MCF 10A (cell line): ENCODE results near the gene ARHGAP44. TPM values are rescaled to one million over a fixed set of nuclear protein-coding genes. Genes with fewer than 3 reads are reported as not detected.

Experiments
- BruUV-seq: library from RNA; stranded (reverse); fragments of 400-500 nt; replicated peaks from 2 replicates; lab custom pipeline; 2021; lab: Mats Ljungman, UMichigan
- CTCF ChIA-PET: fragments of 300-600 bp; sonication (Branson Sonifier 250); formaldehyde crosslinking; extraction: SDS; loops from one replicate; lab custom pipeline; 2021; ENCODE audit warnings: antibody characterized with exemption, inconsistent platforms; lab: Yijun Ruan, JAX
- POLR2A ChIA-PET: fragments of 300-600, 350-650 bp; sonication (Branson Sonifier 250); formaldehyde crosslinking; extraction: SDS; loops from one replicate; lab custom pipeline; 2020; ENCODE audit warnings: antibody characterized with exemption, inconsistent platforms; lab: Yijun Ruan, JAX
- DNase-seq: peaks from one replicate; pipeline ENCODE4 v3.0.0-alpha.2; 2018; ENCODE audit not compliant: unreplicated experiment
- H3K27ac Mint-ChIP-seq: one replicate; pipeline ENCODE4 v1.8.0; 2022; ENCODE audit warnings: mild to moderate bottlenecking, low read depth, mixed read lengths; ENCODE audit not compliant: unreplicated experiment
- H3K27me3 Mint-ChIP-seq: one replicate; pipeline ENCODE4 v1.8.0; 2022; ENCODE audit warnings: mixed read lengths; ENCODE audit not compliant: insufficient read depth, unreplicated experiment
- H3K36me3 Mint-ChIP-seq: one replicate; pipeline ENCODE4 v1.8.0; 2022; ENCODE audit warnings: mild to moderate bottlenecking, moderate library complexity, mixed read lengths; ENCODE audit not compliant: insufficient read depth, unreplicated experiment
- H3K4me1 Mint-ChIP-seq: one replicate; pipeline ENCODE4 v1.8.0; 2022; ENCODE audit warnings: mixed read lengths; ENCODE audit not compliant: insufficient read depth, unreplicated experiment
- H3K4me3 Mint-ChIP-seq: one replicate; pipeline ENCODE4 v1.8.0; 2022; ENCODE audit warnings: mild to moderate bottlenecking, moderate library complexity, mixed read lengths; ENCODE audit not compliant: unreplicated experiment
- H3K9me3 Mint-ChIP-seq: one replicate; pipeline ENCODE4 v1.8.0; 2022; ENCODE audit warnings: mixed read lengths; ENCODE audit not compliant: unreplicated experiment
- intact Hi-C: fragments of 100-400 bp; cut with micrococcal nuclease; formaldehyde crosslinking; loops from 2 replicates; pipeline ENCODE4 v1.14.1; 2022
- total RNA-seq: library from RNA; stranded (reverse); gene quantifications from 2 replicates; pipeline ENCODE4 v1.2.3, GENCODE V29; 2022
- TF ChIP-seq, protein P1 (sequence below): fragments of 200-600 bp; IDR thresholded peaks from one replicate; pipeline ENCODE4 v1.8.0; 2022; ENCODE audit warnings: antibody characterized with exemption, mild to moderate bottlenecking; ENCODE audit not compliant: unreplicated experiment

Gene ARHGAP44
- total RNA-seq, 1 experiment from 2014 or later = 1.3 TPM

DNA sequence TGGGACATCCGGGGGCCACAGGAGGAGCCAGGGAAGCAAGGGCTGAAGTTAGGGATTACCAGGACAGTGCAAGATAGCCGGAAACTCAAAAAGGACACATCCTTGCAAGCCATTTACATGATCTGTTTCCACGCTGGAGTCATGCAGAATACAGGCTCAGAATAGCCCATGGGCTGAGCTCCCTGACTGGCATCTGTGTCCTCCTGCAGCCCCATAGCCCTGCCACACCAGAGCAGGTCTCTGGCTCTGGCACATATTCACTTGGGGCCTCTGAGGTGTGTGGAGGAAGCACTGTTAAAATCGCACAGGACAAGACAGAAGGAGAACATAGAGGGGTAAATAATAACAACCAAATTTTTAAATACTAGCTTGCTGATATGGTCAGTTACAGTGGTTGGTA is 162.7 kb downstream of the ARHGAP44 start:
- H3K36me3 Mint-ChIP-seq = no peaks in the 10 kb centered on the region
- no peaks in the 10 kb centered on the region for H3K4me1 Mint-ChIP-seq
- TF ChIP-seq, protein P1, sequence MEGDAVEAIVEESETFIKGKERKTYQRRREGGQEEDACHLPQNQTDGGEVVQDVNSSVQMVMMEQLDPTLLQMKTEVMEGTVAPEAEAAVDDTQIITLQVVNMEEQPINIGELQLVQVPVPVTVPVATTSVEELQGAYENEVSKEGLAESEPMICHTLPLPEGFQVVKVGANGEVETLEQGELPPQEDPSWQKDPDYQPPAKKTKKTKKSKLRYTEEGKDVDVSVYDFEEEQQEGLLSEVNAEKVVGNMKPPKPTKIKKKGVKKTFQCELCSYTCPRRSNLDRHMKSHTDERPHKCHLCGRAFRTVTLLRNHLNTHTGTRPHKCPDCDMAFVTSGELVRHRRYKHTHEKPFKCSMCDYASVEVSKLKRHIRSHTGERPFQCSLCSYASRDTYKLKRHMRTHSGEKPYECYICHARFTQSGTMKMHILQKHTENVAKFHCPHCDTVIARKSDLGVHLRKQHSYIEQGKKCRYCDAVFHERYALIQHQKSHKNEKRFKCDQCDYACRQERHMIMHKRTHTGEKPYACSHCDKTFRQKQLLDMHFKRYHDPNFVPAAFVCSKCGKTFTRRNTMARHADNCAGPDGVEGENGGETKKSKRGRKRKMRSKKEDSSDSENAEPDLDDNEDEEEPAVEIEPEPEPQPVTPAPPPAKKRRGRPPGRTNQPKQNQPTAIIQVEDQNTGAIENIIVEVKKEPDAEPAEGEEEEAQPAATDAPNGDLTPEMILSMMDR = no peak
- peaks cover 7% of the 10 kb centered on the region for H3K27me3 Mint-ChIP-seq
- H3K4me3 Mint-ChIP-seq = no peak overlapping the region
- BruUV-seq = no TSS peak
- no peak overlapping the region for H3K27ac Mint-ChIP-seq
- no peak for DNase-seq
- POLR2A ChIA-PET = interaction anchor here (0.6 kb wide), 2 partner anchors 20 to 34 kb away, joined by 3 read pairs; no protein-coding TSS in a partner anchor
- intact Hi-C loops = no loop called here
- CTCF ChIA-PET = interaction anchor here (1.4 kb wide), 2 partner anchors 14 to 22 kb away, joined by 3 read pairs; no protein-coding TSS in a partner anchor
- H3K9me3 Mint-ChIP-seq = peaks cover 1% of the 10 kb centered on the region

DNA sequence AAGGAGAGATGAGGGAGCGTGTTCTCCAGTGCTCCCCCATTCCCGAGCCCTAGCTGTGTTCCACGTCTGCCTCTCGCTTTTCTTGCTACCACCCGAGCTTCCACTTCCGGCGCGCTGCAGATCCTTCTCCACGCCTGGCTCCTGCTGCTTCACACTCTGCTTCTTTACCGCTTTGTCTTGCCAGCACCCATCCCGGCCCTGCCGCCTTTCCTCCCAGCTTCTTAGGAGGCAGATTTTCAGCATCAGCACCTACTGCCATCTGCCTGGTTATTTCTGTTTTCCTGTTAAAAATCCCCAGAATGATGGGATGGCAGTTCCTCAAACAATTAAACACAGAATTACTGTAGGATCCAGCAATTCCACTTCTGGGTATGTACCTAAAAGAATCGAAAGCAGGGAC is 163.9 kb downstream of the ARHGAP44 start:
- TF ChIP-seq, protein P1 = no peak
- ChIA-PET POLR2A (interaction anchor here (1.1 kb wide), 1 partner anchor 83 kb away, joined by 4 read pairs; no protein-coding TSS in a partner anchor), CTCF (interaction anchor here (0.6 to 1.4 kb wide), 3 partner anchors 15 to 516 kb away, joined by 3 read pairs; no protein-coding TSS in a partner anchor)
- no TSS peak for BruUV-seq
- H3K27me3 Mint-ChIP-seq = no peaks in the 10 kb centered on the region
- intact Hi-C loops = no loop called here
- no peaks in the 10 kb centered on the region for H3K9me3 Mint-ChIP-seq
- no peaks in the 10 kb centered on the region for H3K4me1 Mint-ChIP-seq
- no peak overlapping the region for H3K27ac Mint-ChIP-seq
- H3K36me3 Mint-ChIP-seq = no peaks in the 10 kb centered on the region
- DNase-seq = no peak
- H3K4me3 Mint-ChIP-seq = no peak overlapping the region

DNA sequence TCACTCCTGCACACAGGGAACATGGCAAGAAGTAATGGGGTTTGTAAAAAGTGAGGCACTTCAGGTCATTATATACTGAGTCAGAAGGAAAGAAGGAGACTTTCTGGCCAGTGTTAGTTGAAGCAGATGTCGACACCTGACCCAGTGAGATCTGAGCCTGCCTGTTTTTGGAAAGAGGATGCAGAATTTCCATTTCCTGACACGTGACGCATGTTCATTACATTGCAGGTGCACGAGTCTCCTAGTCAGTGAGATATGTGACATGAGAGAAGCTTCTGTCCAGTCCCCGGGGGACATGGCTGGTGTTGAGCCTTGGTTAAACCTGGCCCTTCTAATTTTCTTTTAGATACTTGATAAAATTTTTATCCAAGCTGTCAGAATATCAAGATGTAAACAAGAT is 166.2 kb downstream of the ARHGAP44 start:
- TF ChIP-seq, protein P1 = no peak
- ChIA-PET POLR2A (no interaction called here), CTCF (interaction anchor here (0.7 to 1.0 kb wide), 2 partner anchors 28 to 700 kb away, joined by 3 to 4 read pairs; no protein-coding TSS in a partner anchor)
- no peak overlapping the region for H3K4me3 Mint-ChIP-seq
- H3K27ac Mint-ChIP-seq = no peak overlapping the region
- no peak for DNase-seq
- BruUV-seq = no TSS peak
- no peaks in the 10 kb centered on the region for H3K4me1 Mint-ChIP-seq
- peaks cover 6% of the 10 kb centered on the region for H3K9me3 Mint-ChIP-seq
- H3K36me3 Mint-ChIP-seq = no peaks in the 10 kb centered on the region
- intact Hi-C loops = no loop called here
- no peaks in the 10 kb centered on the region for H3K27me3 Mint-ChIP-seq

DNA sequence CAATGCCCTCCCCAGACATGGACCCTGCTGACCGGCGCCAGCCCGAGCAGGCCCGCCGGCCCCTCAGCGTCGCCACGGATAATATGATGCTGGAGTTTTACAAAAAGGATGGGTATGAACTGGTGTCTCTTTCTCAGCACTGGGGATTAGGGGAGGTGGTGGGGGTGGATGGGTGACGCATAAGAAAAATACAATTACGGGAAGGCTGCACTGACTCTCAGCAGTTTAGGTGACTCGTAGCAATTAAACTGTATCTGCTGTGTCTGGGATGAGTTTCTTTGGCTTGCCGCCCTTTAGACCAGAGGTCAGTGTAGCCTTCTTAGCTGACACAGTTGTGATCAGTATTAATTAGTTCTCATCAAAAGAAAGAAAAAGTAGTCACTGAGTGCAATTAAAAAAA is 169.5 kb downstream of the ARHGAP44 start:
- Mint-ChIP-seq H3K9me3 (peaks cover 6% of the 10 kb centered on the region), H3K4me3 (no peak overlapping the region), H3K4me1 (no peaks in the 10 kb centered on the region), H3K27ac (no peak overlapping the region), H3K27me3 (no peaks in the 10 kb centered on the region), H3K36me3 (no peaks in the 10 kb centered on the region)
- ChIA-PET CTCF (no interaction called here), POLR2A (no interaction called here)
- no TSS peak for BruUV-seq
- intact Hi-C loops = no loop called here
- TF ChIP-seq, protein P1 = no peak
- peak; percentile 17 for DNase-seq
